Measurements from ENCODE around the gene NOS3. TPM values are rescaled to one million over a fixed set of nuclear protein-coding genes. Genes with fewer than 3 reads are reported as not detected.

The NOS3 gene
- total and polyA plus RNA-seq, 9 of the 15 experiments (the other 6 are each of a cell fraction or from before 2014, with no cell fraction given): 1.1 to 121 (median 23.6) TPM

DNA sequence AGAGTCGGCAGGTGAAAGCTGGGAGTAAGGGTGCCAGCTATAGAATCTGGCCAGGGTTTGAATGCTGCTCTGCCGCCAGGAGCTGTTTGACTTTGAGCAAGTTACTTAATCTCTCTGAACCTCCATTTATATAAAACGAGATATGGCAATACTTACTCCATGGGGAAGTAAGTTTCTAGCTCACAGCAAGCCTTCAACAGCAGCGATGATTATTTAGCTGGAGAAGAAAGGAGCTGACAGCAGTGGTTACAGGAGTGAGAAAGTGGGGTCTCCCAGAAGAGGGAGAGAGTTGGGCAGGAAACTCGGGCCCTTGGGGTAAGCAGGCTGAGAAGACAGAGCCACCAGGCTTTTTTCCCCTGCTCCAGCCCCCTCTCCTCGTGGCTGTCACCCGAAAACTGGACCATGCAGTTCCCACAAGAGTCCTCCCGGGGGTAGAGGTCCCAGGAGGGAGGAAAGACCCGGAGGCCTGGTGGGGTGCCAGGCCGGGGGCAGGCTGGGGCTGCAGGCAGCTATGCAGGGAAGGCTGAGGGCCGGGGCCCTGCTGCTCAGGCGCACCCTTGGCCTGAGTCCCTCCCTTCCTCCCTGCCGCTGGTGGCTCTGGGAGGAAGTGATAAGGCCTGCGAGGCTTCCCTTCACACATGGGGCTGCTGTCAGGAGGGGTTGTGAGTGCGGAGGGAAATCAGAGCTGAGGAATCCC is 3.5 kb downstream of the NOS3 start:
- peak overlapping the region; percentile 27 to 31 for H3K9ac ChIP-seq (ENCODE audit: insufficient read depth in 1 of 2, low read depth in 2 of 2, low read length in 2 of 2)
- peak overlapping the region; percentile 78 for H2AFZ ChIP-seq (ENCODE audit: low read depth, low read length)
- peaks cover 5% of the 10 kb centered on the region; the same call in 1 of the 2 replicates for H4K20me1 ChIP-seq (replicated peaks; ENCODE audit: control insufficient read depth, insufficient read depth, low read length)
- TSS peak; percentile 67 for BruUV-seq (replicated peaks)
- no peaks in the 10 kb centered on the region for H3K27me3 ChIP-seq (ENCODE audit: control insufficient read depth in 2 of 2, insufficient read depth in 2 of 2, low read length in 2 of 2)
- H3K4me2 ChIP-seq (ENCODE audit: insufficient read depth, low read length): peak overlapping the region; percentile 45
- CTCF ChIA-PET (ENCODE audit: low intra/inter-chr PET ratio): no interaction called here
- in situ Hi-C loops (cut with MboI): no loop called here
- DNase-seq (ENCODE audit: extremely low read depth in 1 of 4, low spot score in 3 of 4): peak; percentile 92 to 98 (median 95)
- H3K4me1 ChIP-seq (replicated peaks in 1 of 2; ENCODE audit: control insufficient read depth in 2 of 2, insufficient read depth in 2 of 2, low read length in 2 of 2): peaks cover 46 to 56% of the 10 kb centered on the region in 2 experiments
- H3K9me3 ChIP-seq (replicated peaks; ENCODE audit: control insufficient read depth, insufficient read depth, low read depth, low read length): no peaks in the 10 kb centered on the region; the same call in 1 of the 2 replicates
- intact Hi-C loops (cut with micrococcal nuclease): loop anchor here (1.0 to 10.0 kb wide), 3 partner anchors 14 to 679 kb away; partner anchors contain the start of gene ABCB8
- POLR2A ChIA-PET: interaction anchor here (0.6 to 1.7 kb wide), 19 partner anchors 8 to 620 kb away, joined by 3 to 12 read pairs (median 4); no protein-coding TSS in a partner anchor
- H3K27ac ChIP-seq (ENCODE audit: extremely low read depth, low read depth, low read length): peak overlapping the region; percentile 59
- H3K36me3 ChIP-seq (ENCODE audit: control insufficient read depth, insufficient read depth, low read length): no peaks in the 10 kb centered on the region
- H3K4me3 ChIP-seq: no peak overlapping the region
- H3K79me2 ChIP-seq (ENCODE audit: control insufficient read depth, insufficient read depth, low read length): no peaks in the 10 kb centered on the region
- FAIRE-seq: peak; percentile 100
- no peaks in the 10 kb centered on the region for H3K9me1 ChIP-seq (ENCODE audit: control insufficient read depth, insufficient read depth, low read length)
- WGBS (ENCODE audit: insufficient coverage, low coverage, missing lambda C conversion rate): 11% methylated on average over 14 of the region's 15 CpGs
- ATAC-seq: peak; percentile 93
- TF ChIP-seq ZNF384 (IDR thresholded peaks at IDR 0.05; ENCODE audit: low read depth, low read length) (0 out of 2 replicates have a peak, but pooled peaks have one; percentile 13), HNRNPK (IDR thresholded peaks at IDR 0.05; ENCODE audit: low read depth, low read length, poor library complexity, severe bottlenecking) (no peak), OTX1 (CRISPR knock-in tag; IDR thresholded peaks at IDR 0.05) (peak; percentile 90), TCFL5 (CRISPR knock-in tag; conservative IDR thresholded peaks at IDR 0.05) (no peak), NCOA4 (IDR thresholded peaks at IDR 0.05; ENCODE audit: partially characterized antibody) (no peak), SNIP1 (IDR thresholded peaks at IDR 0.05; ENCODE audit: low read depth) (no peak), DMBX1 (CRISPR knock-in tag; IDR thresholded peaks at IDR 0.05; ENCODE audit: borderline replicate concordance) (peak; percentile 89), E2F3 (CRISPR knock-in tag; IDR thresholded peaks at IDR 0.05) (peak; percentile 81; the same call in 1 of the 2 replicates), ZNF668 (CRISPR knock-in tag; IDR thresholded peaks at IDR 0.05) (peak; percentile 58; the same call in 1 of the 2 replicates), RBM34 (IDR thresholded peaks at IDR 0.05; ENCODE audit: borderline replicate concordance, insufficient read depth, low read length) (no peak), NCOR1 (IDR thresholded peaks at IDR 0.05) (peak; percentile 92), CEBPB (tag; IDR thresholded peaks at IDR 0.05) (no peak), MAFK (IDR thresholded peaks at IDR 0.05; ENCODE audit: low read length) (no peak), ZKSCAN8 (CRISPR knock-in tag; IDR thresholded peaks at IDR 0.05) (peak; percentile 90), ZNF76 (CRISPR knock-in tag; IDR thresholded peaks at IDR 0.05; ENCODE audit: borderline replicate concordance) (0 out of 2 replicates have a peak, but pooled peaks have one; percentile 81), ZBTB2 (IDR thresholded peaks at IDR 0.05) (peak; percentile 68; the same call in 1 of the 2 replicates), DEAF1 (CRISPR knock-in tag; IDR thresholded peaks at IDR 0.05) (no peak)
- TF ChIP-seq, protein P1, sequence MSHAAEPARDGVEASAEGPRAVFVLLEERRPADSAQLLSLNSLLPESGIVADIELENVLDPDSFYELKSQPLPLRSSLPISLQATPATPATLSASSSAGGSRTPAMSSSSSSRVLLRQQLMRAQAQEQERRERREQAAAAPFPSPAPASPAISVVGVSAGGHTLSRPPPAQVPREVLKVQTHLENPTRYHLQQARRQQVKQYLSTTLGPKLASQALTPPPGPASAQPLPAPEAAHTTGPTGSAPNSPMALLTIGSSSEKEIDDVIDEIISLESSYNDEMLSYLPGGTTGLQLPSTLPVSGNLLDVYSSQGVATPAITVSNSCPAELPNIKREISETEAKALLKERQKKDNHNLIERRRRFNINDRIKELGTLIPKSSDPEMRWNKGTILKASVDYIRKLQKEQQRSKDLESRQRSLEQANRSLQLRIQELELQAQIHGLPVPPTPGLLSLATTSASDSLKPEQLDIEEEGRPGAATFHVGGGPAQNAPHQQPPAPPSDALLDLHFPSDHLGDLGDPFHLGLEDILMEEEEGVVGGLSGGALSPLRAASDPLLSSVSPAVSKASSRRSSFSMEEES (CRISPR knock-in tag; IDR thresholded peaks at IDR 0.05): no peak; the same call in 1 of the 2 replicates

All from K562 (cell line).